ENCODE results near the gene FOXA3.

FOXA3 gene

GRCh38 chr19:45825263-45825605 lies 38.9 kb upstream of the FOXA3 start:
- no peak overlapping the region for H3K4me3 ChIP-seq (ENCODE audit: low read depth, low read length)
- ChIA-PET POLR2A (interaction anchor here (0.6 to 2.1 kb wide), 4 partner anchors 8 to 68 kb away, joined by 3 to 7 read pairs (median 6); partner anchors contain the start of genes SIX5 and SYMPK), CTCF (interaction anchor here (0.6 to 4.1 kb wide), 5 partner anchors 8 to 441 kb away, joined by 3 to 35 read pairs (median 4); no protein-coding TSS in a partner anchor)
- H3K4me1 ChIP-seq (ENCODE audit: control insufficient read depth, insufficient read depth, low read length) = no peaks in the 10 kb centered on the region
- peaks cover 3 to 94% of the 10 kb centered on the region in 2 experiments; a peak in 2 of 3 replicates for H3K36me3 ChIP-seq (ENCODE audit: control insufficient read depth in 2 of 2, insufficient read depth in 1 of 2, low read length in 2 of 2)
- no peaks in the 10 kb centered on the region for H3K9me3 ChIP-seq (ENCODE audit: control insufficient read depth, insufficient read depth, low read depth, low read length)
- no peak for TF ChIP-seq ZNF266 (tag by site-specific recombination; IDR thresholded peaks at IDR 0.05; ENCODE audit: low read depth)
- TF ChIP-seq ZNF488 (tag by site-specific recombination; IDR thresholded peaks at IDR 0.05) = no peak
- no peak for TF ChIP-seq ZNF416 (tag by site-specific recombination; IDR thresholded peaks at IDR 0.05)
- no peak for TF ChIP-seq RBAK (tag by site-specific recombination; IDR thresholded peaks at IDR 0.05)
- TF ChIP-seq ZNF514 (tag by site-specific recombination; IDR thresholded peaks at IDR 0.05) = no peak
- no peak for TF ChIP-seq ZNF48 (tag by site-specific recombination; IDR thresholded peaks at IDR 0.05)
- 0 out of 2 replicates have a peak overlapping the region, but pooled peaks have one; percentile 9 for H3K27ac ChIP-seq (ENCODE audit: extremely low read depth, low read depth, low read length)

- Histone ChIP-seq H3K36me3 (ENCODE audit: control insufficient read depth in 2 of 2, insufficient read depth in 1 of 2, low read length in 2 of 2) (peaks cover 7 to 91% of the 10 kb centered on the region in 2 experiments; a peak in 2 of 3 replicates), H3K4me3 (ENCODE audit: low read depth, low read length) (no peak overlapping the region), H3K27ac (ENCODE audit: extremely low read depth, low read depth, low read length) (peak overlapping the region; percentile 4; the same call in 1 of the 2 replicates), H3K4me1 (ENCODE audit: control insufficient read depth, insufficient read depth, low read length) (no peaks in the 10 kb centered on the region), H3K9me3 (ENCODE audit: control insufficient read depth, insufficient read depth, low read depth, low read length) (no peaks in the 10 kb centered on the region)
- ChIA-PET POLR2A (interaction anchor here (0.6 to 2.1 kb wide), 5 partner anchors 9 to 601 kb away, joined by 3 to 6 read pairs (median 3); partner anchors contain the start of gene SYMPK), CTCF (interaction anchor here (0.6 to 4.1 kb wide), 4 partner anchors 9 to 333 kb away, joined by 4 to 35 read pairs (median 8); no protein-coding TSS in a partner anchor)
- TF ChIP-seq ZFP3 (tag by site-specific recombination; IDR thresholded peaks at IDR 0.05; ENCODE audit: low read depth) = no peak
- no peak for TF ChIP-seq ZNF561 (tag by site-specific recombination; IDR thresholded peaks at IDR 0.05; ENCODE audit: borderline replicate concordance)
- TF ChIP-seq ZNF274 (IDR thresholded peaks at IDR 0.05; ENCODE audit: low read length) = no peak
- TF ChIP-seq ZNF274 (tag by site-specific recombination; IDR thresholded peaks at IDR 0.05; ENCODE audit: borderline replicate concordance) = no peak
- TF ChIP-seq OVOL3 (tag by site-specific recombination; IDR thresholded peaks at IDR 0.05) = no peak
- TF ChIP-seq ZNF513 (tag by site-specific recombination; IDR thresholded peaks at IDR 0.05) = no peak
- TF ChIP-seq ZNF670 (tag by site-specific recombination; IDR thresholded peaks at IDR 0.05; ENCODE audit: low read depth) = no peak
- TF ChIP-seq REST (tag by site-specific recombination; IDR thresholded peaks at IDR 0.05) = no peak
- no peak for TF ChIP-seq ZNF23 (tag by site-specific recombination; IDR thresholded peaks at IDR 0.05; ENCODE audit: borderline replicate concordance)
- no peak for TF ChIP-seq INSM2 (tag by site-specific recombination; IDR thresholded peaks at IDR 0.05)
- no peak for TF ChIP-seq ZNF266 (tag by site-specific recombination; IDR thresholded peaks at IDR 0.05; ENCODE audit: low read depth)
- TF ChIP-seq HOXD13 (CRISPR knock-in tag; IDR thresholded peaks at IDR 0.05; ENCODE audit: borderline replicate concordance) = no peak
- TF ChIP-seq GLI4 (tag by site-specific recombination; IDR thresholded peaks at IDR 0.05) = no peak
- TF ChIP-seq SETDB1 (IDR thresholded peaks at IDR 0.05; ENCODE audit: insufficient read length, low read length) = no peak
- no peak for TF ChIP-seq PBX3 (CRISPR knock-in tag; IDR thresholded peaks at IDR 0.05)
- TF ChIP-seq ZNF132 (tag by site-specific recombination; IDR thresholded peaks at IDR 0.05; ENCODE audit: borderline replicate concordance) = no peak
Measured at GRCh38 chr19:45825917-45826893, 37.9 kb upstream of the FOXA3 start.

Measured in HEK293 (cell line).